Measurements from ENCODE around the gene METTL3. TPM values are rescaled to one million over a fixed set of nuclear protein-coding genes. Genes with fewer than 3 reads are reported as not detected.

Gene METTL3
- total RNA-seq, 6 experiments from 2014 or later: 14.7 to 26.7 (median 18.4) TPM

DNA sequence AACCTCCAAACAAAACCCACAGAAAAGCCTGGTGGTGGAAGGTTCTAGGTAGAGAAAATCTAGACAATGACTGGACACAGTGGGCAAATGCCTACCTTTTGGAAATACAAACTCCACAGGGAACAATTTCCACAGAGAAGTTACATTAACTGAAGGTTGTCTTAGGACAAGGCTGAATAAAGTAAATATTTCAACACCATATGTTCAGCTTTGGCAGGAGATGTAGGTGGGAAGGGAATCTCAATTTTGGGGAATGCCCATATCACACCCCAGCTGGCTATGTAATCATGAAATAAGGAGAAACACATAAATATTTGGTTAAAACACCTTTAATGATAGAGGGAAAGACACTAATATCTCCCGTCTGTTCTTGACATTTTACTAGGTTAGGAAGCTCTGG lies 9.6 kb upstream of the METTL3 start:
- Histone ChIP-seq H3K9me3 (no peaks in the 10 kb centered on the region), H3K36me3 (no peaks in the 10 kb centered on the region), H3K27ac (no peak overlapping the region), H3K4me1 (no peaks in the 10 kb centered on the region), H3K27me3 (no peaks in the 10 kb centered on the region), H3K4me3 (no peak overlapping the region)
- TF ChIP-seq, protein P1, sequence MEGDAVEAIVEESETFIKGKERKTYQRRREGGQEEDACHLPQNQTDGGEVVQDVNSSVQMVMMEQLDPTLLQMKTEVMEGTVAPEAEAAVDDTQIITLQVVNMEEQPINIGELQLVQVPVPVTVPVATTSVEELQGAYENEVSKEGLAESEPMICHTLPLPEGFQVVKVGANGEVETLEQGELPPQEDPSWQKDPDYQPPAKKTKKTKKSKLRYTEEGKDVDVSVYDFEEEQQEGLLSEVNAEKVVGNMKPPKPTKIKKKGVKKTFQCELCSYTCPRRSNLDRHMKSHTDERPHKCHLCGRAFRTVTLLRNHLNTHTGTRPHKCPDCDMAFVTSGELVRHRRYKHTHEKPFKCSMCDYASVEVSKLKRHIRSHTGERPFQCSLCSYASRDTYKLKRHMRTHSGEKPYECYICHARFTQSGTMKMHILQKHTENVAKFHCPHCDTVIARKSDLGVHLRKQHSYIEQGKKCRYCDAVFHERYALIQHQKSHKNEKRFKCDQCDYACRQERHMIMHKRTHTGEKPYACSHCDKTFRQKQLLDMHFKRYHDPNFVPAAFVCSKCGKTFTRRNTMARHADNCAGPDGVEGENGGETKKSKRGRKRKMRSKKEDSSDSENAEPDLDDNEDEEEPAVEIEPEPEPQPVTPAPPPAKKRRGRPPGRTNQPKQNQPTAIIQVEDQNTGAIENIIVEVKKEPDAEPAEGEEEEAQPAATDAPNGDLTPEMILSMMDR (IDR thresholded peaks at IDR 0.05): no peak
- no peak for TF ChIP-seq POLR2A (IDR thresholded peaks at IDR 0.05)
- ATAC-seq (peak in 2 of 4 donors; percentile 53 to 56), DNase-seq (no peak)
- intact Hi-C loops (cut with DNase I): no loop called here
- 50% methylated on average over 1 of the region's 1 CpG for WGBS (ENCODE audit: insufficient coverage, low coverage, low lambda C conversion rate, missing lambda C conversion rate)

DNA sequence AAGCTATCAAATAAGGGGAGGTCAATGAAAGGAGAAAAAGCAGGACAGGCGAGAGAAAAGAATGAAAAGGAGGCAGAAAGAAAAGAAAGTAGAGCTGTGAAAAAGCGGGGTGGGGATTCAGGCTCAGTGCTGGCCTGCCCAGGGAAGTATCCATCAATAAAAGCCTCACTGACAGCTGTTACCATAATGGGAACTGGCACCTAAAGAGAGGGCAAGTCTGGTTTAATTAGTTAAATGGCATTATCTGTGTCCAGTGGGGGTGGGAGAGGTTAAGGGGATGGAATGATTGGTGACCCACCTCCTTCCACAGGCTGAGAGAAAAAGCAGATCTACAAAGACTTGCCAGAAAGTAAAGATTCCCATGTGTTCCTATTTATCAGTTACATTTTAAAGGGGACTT lies 7.6 kb upstream of the METTL3 start:
- WGBS (ENCODE audit: insufficient coverage, low coverage, low lambda C conversion rate, missing lambda C conversion rate): 75% methylated on average over 2 of the region's 2 CpGs
- ATAC-seq: no peak
- Histone ChIP-seq H3K27me3 (no peaks in the 10 kb centered on the region), H3K27ac (no peak overlapping the region), H3K4me3 (no peak overlapping the region), H3K9me3 (no peaks in the 10 kb centered on the region), H3K36me3 (no peaks in the 10 kb centered on the region), H3K4me1 (no peaks in the 10 kb centered on the region)
- TF ChIP-seq, protein P1 (IDR thresholded peaks at IDR 0.05): no peak
- TF ChIP-seq POLR2A (IDR thresholded peaks at IDR 0.05): no peak
- no peak for DNase-seq
- intact Hi-C loops (cut with DNase I): no loop called here

DNA sequence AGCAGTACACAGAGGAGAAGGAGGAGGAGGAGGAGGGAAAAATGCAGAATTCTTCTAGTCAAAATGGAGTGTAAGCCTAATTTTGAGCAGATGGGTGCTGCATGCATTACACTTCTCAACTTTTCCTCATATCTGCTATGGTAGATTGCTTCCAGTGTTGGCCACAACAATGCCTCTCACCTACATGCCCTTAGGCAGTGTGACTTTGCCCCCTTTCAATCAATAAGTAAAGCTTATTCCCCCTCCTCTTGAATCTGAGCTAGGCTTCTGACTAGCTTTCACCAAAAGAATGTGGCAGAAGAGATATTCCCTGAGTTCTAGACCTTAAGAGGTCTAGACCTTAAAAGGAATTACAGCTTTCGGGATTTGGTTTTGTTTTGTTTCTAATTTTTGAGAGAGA lies 3.2 kb upstream of the METTL3 start:
- H3K27ac ChIP-seq: no peak overlapping the region
- ATAC-seq: no peak
- no peak for TF ChIP-seq POLR2A (IDR thresholded peaks at IDR 0.05)
- TF ChIP-seq, protein P1 (IDR thresholded peaks at IDR 0.05): no peak
- no peaks in the 10 kb centered on the region for H3K36me3 ChIP-seq
- H3K4me1 ChIP-seq: peaks cover 0 to 11% (median 3%) of the 10 kb centered on the region in 4 donors
- intact Hi-C loops (cut with DNase I): no loop called here
- DNase-seq: no peak
- H3K27me3 ChIP-seq: no peaks in the 10 kb centered on the region
- no peaks in the 10 kb centered on the region for H3K9me3 ChIP-seq
- H3K4me3 ChIP-seq: no peak overlapping the region
- WGBS (ENCODE audit: insufficient coverage, low coverage, low lambda C conversion rate, missing lambda C conversion rate): 86% methylated on average over 1 of the region's 1 CpG

DNA sequence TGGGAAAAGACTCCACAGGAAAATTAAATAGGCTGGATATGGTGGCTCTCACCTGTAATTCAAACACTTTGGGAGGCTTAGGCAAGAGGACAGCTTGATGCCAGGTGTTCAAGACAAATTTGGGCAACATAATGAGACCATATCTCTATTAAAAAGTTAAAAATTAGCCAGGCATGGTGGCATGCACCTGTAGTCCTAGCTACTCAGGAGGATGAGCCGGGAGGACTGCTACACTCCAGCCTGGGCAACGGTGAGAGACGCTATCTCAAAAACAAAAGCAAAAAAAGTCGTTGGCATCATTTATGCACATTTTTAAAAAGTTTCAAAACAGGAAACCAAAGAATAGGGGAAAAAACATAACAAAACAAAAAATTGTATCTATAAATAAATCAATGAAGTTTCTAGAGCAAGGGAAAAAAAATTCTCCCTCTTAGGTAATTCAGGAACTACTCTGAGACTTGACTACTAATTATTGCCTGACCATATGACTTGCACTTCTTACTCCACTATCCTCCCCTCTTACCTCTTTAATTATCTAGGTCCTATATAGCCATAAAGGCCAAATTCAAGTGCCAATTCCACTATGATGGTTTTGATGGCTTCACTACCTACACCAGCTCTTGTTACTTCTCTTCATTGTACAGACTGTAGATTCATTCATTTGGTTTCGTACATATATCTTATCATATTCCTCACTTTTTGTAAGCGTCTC lies 1.6 kb downstream of the METTL3 start:
- Histone ChIP-seq H3K36me3 (peaks cover 0 to 8% (median 0%) of the 10 kb centered on the region in 4 donors), H3K4me1 (peaks cover 0 to 12% (median 3%) of the 10 kb centered on the region in 4 donors), H3K27ac (no peak overlapping the region), H3K4me3 (peak overlapping the region in 1 of 3 donors; percentile 78), H3K27me3 (no peaks in the 10 kb centered on the region), H3K9me3 (no peaks in the 10 kb centered on the region)
- 72% methylated on average over 6 of the region's 6 CpGs for WGBS (ENCODE audit: insufficient coverage, low coverage, low lambda C conversion rate, missing lambda C conversion rate)
- intact Hi-C loops (cut with DNase I): no loop called here
- DNase-seq: no peak
- no peak for TF ChIP-seq POLR2A (IDR thresholded peaks at IDR 0.05)
- TF ChIP-seq, protein P1 (IDR thresholded peaks at IDR 0.05): no peak
- ATAC-seq: no peak
